B cell (primary cell): ENCODE results near the gene CNOT1. TPM values are rescaled to one million over a fixed set of nuclear protein-coding genes. Genes with fewer than 3 reads are reported as not detected.

Experiments
- ATAC-seq: fragments of 200-7000 bp; cut with Tn5 transposase; one replicate; pipeline ENCODE4 v1.10.0; 2021; ENCODE audit warnings: low read depth, mild to moderate bottlenecking, moderate number of reproducible peaks, moderate library complexity
- CTCF ChIA-PET: fragments of 350-600 bp; sonication (Branson Sonifier 250); formaldehyde crosslinking; loops from one replicate; lab custom pipeline; 2021; ENCODE audit warnings: antibody characterized with exemption, inconsistent platforms; lab: Charles Lee
- POLR2A ChIA-PET: fragments of 350-600 bp; sonication (Branson Sonifier 250); formaldehyde crosslinking; loops from one replicate; lab custom pipeline; 2021; ENCODE audit warnings: antibody characterized with exemption; lab: Charles Lee
- DNase-seq: peaks from one replicate; pipeline ENCODE4 v3.0.0; 2013
- H2AFZ ChIP-seq: 2 replicates; pipeline ENCODE4 v1.6.1; 2012; ENCODE audit warnings: mild to moderate bottlenecking, low read depth, low read length; ENCODE audit not compliant: insufficient read depth, poor library complexity, severe bottlenecking
- H3K27ac ChIP-seq, 2 donors: 1 replicate in 1 of 2; 2 replicates in 1 of 2; pipeline ENCODE4 v1.5.1; 2012 to 2013; ENCODE audit warnings: low read length in 2 of 2, mild to moderate bottlenecking in 2 of 2, moderate library complexity in 1 of 2
- H3K27me3 ChIP-seq, 4 experiments: fragments of 200-600 bp in 1 of 4; sonication (generic) in 1 of 4; replicated peaks in 1 of 4; 1 replicate in 2 of 4; 2 replicates in 2 of 4; pipeline versions ENCODE4 v1.6.1 to v1.7.0; 2013 to 2016; ENCODE audit warnings: low read length in 3 of 4, mild to moderate bottlenecking in 2 of 4, mixed read lengths in 1 of 4, moderate library complexity in 1 of 4; ENCODE audit not compliant: insufficient read depth in 4 of 4, control insufficient read depth in 3 of 4; ENCODE audit errors: control extremely low read depth in 1 of 4
- H3K36me3 ChIP-seq, 2 experiments: replicated peaks in 1 of 2; 1 replicate in 1 of 2; 2 replicates in 1 of 2; pipeline versions ENCODE4 v1.6.1 to v1.7.1; 2013; ENCODE audit warnings: low read length in 1 of 2; ENCODE audit not compliant: insufficient read depth in 2 of 2, control insufficient read depth in 1 of 2; ENCODE audit errors: control extremely low read depth in 1 of 2, extremely low read depth in 1 of 2
- H3K4me1 ChIP-seq, 2 donors: fragments of 200-600 bp in 1 of 2; sonication (generic) in 1 of 2; 1 replicate in 1 of 2; 2 replicates in 1 of 2; pipeline versions ENCODE4 v1.5.1 to v1.6.1; 2013 to 2017; ENCODE audit warnings: low read length in 2 of 2; ENCODE audit not compliant: control insufficient read depth in 2 of 2, insufficient read depth in 2 of 2
- H3K4me2 ChIP-seq: replicated peaks from 2 replicates; pipeline ENCODE3; 2012; ENCODE audit warnings: mild to moderate bottlenecking, low read depth, low read length; ENCODE audit not compliant: poor library complexity, severe bottlenecking
- H3K4me3 ChIP-seq, 5 experiments: fragments of 200-600 bp in 1 of 5; sonication (generic) in 1 of 5; 1 replicate in 3 of 5; 2 replicates in 2 of 5; pipeline versions ENCODE4 v1.5.1 to v1.7.0; 2011 to 2016; ENCODE audit warnings: low read length in 4 of 5, mild to moderate bottlenecking in 4 of 5, low read depth in 2 of 5, control low read depth in 1 of 5, moderate library complexity in 1 of 5; ENCODE audit not compliant: insufficient read depth in 1 of 5; ENCODE audit errors: control extremely low read depth in 1 of 5, extremely low read depth in 1 of 5
- H3K79me2 ChIP-seq: fragments of 200-600 bp; sonication (generic); one replicate; pipeline ENCODE4 v1.6.0; 2016; ENCODE audit warnings: low read length; ENCODE audit not compliant: control insufficient read depth, insufficient read depth
- H3K9ac ChIP-seq: fragments of 200-600 bp; sonication (generic); 2 replicates; pipeline ENCODE4 v1.6.1; 2017; ENCODE audit warnings: mild to moderate bottlenecking, low read length, moderate library complexity
- H3K9me3 ChIP-seq, 3 donors: one replicate each; pipeline versions ENCODE4 v1.6.1 to v1.7.1; 2013; ENCODE audit warnings: low read length in 2 of 3; ENCODE audit not compliant: control insufficient read depth in 2 of 3, insufficient read depth in 1 of 3; ENCODE audit errors: control extremely low read depth in 1 of 3
- H4K20me1 ChIP-seq: 2 replicates; pipeline ENCODE4 v1.6.0; 2012; ENCODE audit warnings: mild to moderate bottlenecking, low read length; ENCODE audit not compliant: insufficient read depth, control insufficient read depth, poor library complexity, severe bottlenecking
- H3K27ac Mint-ChIP-seq: one replicate; pipeline ENCODE4 v1.8.0; 2021; ENCODE audit warnings: mixed read lengths
- H3K27me3 Mint-ChIP-seq: one replicate; pipeline ENCODE4 v1.8.0; 2021; ENCODE audit warnings: mixed read lengths
- H3K4me1 Mint-ChIP-seq: one replicate; pipeline ENCODE4 v1.8.0; 2021; ENCODE audit warnings: mixed read lengths
- H3K4me3 Mint-ChIP-seq: one replicate; pipeline ENCODE4 v1.8.0; 2021; ENCODE audit warnings: mixed read lengths
- H3K9me3 Mint-ChIP-seq: one replicate; pipeline ENCODE4 v1.8.0; 2022; ENCODE audit warnings: mixed read lengths; ENCODE audit not compliant: insufficient read depth
- CTCF ChIP-seq: fragments of 200-600 bp; IDR thresholded peaks from one replicate; pipeline ENCODE4 v1.8.0; 2022; ENCODE audit warnings: antibody characterized with exemption, mild to moderate bottlenecking
- EZH2 ChIP-seq: IDR thresholded peaks from 2 replicates; pipeline ENCODE4 v1.6.1; 2012; ENCODE audit warnings: borderline replicate concordance, low read depth, mild to moderate bottlenecking, moderate library complexity, low read length; ENCODE audit not compliant: insufficient read depth, poor library complexity, severe bottlenecking
- WGBS: methylation state at CpG from one replicate; pipeline ENCODE4 v1.1.5; 2013; ENCODE audit warnings: missing lambda C conversion rate; ENCODE audit not compliant: insufficient coverage; 5-methylcytosine and 5-hydroxymethylcytosine counted together
- intact Hi-C: fragments of 100-400 bp; cut with micrococcal nuclease; formaldehyde crosslinking; loops from one replicate; pipeline ENCODE4 v1.10.0; 2022
- polyA plus RNA-seq: library from polyadenylated mRNA; depleted of rRNA; stranded (reverse); fragments of >200 nt; gene quantifications from 2 replicates; pipeline ENCODE4 v1.2.3, GENCODE V29; 2012
- total RNA-seq, 2 donors: library from RNA; stranded (reverse); fragments of 120-200 nt in 1 of 2; gene quantifications; 1 replicate in 1 of 2; 2 replicates in 1 of 2; pipeline versions ENCODE4 v1.2.3 to v1.2.4, GENCODE V29; 2013 to 2022

CNOT1 gene
- total and polyA plus RNA-seq, 2 donors (not counting 1 experiment from before 2014, with no cell fraction given): 211 to 268 TPM

GRCh38 chr16:58582133-58582532 is 47.5 kb downstream of the CNOT1 start:
- no peaks in the 10 kb centered on the region for H3K9me3 ChIP-seq
- no peaks in the 10 kb centered on the region for H3K4me1 ChIP-seq
- Mint-ChIP-seq H3K27me3 (no peaks in the 10 kb centered on the region), H3K9me3 (no peaks in the 10 kb centered on the region), H3K4me3 (no peak overlapping the region), H3K27ac (no peak overlapping the region), H3K4me1 (no peaks in the 10 kb centered on the region)
- no peak overlapping the region for H3K9ac ChIP-seq
- H3K79me2 ChIP-seq: peaks cover 28% of the 10 kb centered on the region
- no peak overlapping the region for H3K27ac ChIP-seq
- no peak overlapping the region for H2AFZ ChIP-seq
- H3K4me2 ChIP-seq: no peak overlapping the region
- no peak overlapping the region for H3K4me3 ChIP-seq
- ChIA-PET CTCF (no interaction called here), POLR2A (no interaction called here)
- no peak for ATAC-seq
- TF ChIP-seq CTCF (no peak), EZH2 (no peak)
- WGBS: 90% methylated on average over 2 of the region's 6 CpGs
- intact Hi-C loops: loop anchor here (5.0 kb wide), 1 partner anchor 35 kb away; no protein-coding TSS in a partner anchor
- no peaks in the 10 kb centered on the region for H3K27me3 ChIP-seq
- peaks cover 19% of the 10 kb centered on the region for H4K20me1 ChIP-seq
- H3K36me3 ChIP-seq: peaks cover 20 to 88% of the 10 kb centered on the region in 2 experiments
- DNase-seq: no peak

- no peaks in the 10 kb centered on the region for H3K4me1 Mint-ChIP-seq
- no peak overlapping the region for H3K4me3 Mint-ChIP-seq
- H3K36me3 ChIP-seq: peaks cover 10 to 90% of the 10 kb centered on the region in 2 experiments
- H3K4me3 ChIP-seq: no peak overlapping the region
- no peak overlapping the region for H3K27ac ChIP-seq
- no peak overlapping the region for H3K9ac ChIP-seq
- no peak overlapping the region for H2AFZ ChIP-seq
- 98% methylated on average over 7 of the region's 8 CpGs for WGBS
- no peak for TF ChIP-seq EZH2
- TF ChIP-seq CTCF: no peak
- DNase-seq: no peak
- no peaks in the 10 kb centered on the region for H3K9me3 Mint-ChIP-seq
- H3K27ac Mint-ChIP-seq: no peak overlapping the region
- peaks cover 31% of the 10 kb centered on the region for H3K79me2 ChIP-seq
- no peak for ATAC-seq
- no peaks in the 10 kb centered on the region for H3K9me3 ChIP-seq
- no peaks in the 10 kb centered on the region for H3K4me1 ChIP-seq
- CTCF ChIA-PET: interaction anchor here (1.6 kb wide), 1 partner anchor 10 kb away, joined by 3 read pairs; no protein-coding TSS in a partner anchor
- no peaks in the 10 kb centered on the region for H3K27me3 Mint-ChIP-seq
- POLR2A ChIA-PET: no interaction called here
- peaks cover 11% of the 10 kb centered on the region for H4K20me1 ChIP-seq
- intact Hi-C loops: no loop called here
- no peaks in the 10 kb centered on the region for H3K27me3 ChIP-seq
- H3K4me2 ChIP-seq: no peak overlapping the region
These were observed 50.0 kb downstream of the CNOT1 start for GRCh38 chr16:58579587-58579986.
